HTR-8/SVneo (cell line): ENCODE results near the gene ACSL3.
A peak's percentile ranks its signal among the peaks of the same experiment; 100 is the strongest.
"Not testable (repeated sequence)": the region's sequence is repeated elsewhere in the genome, so short reads cannot be mapped to it uniquely, and the experiment has no call there.

Experiments used
- DNase-seq: peaks from one replicate; pipeline ENCODE4 v3.0.0; 2011; ENCODE audit warnings: low spot score, mixed read lengths; ENCODE audit not compliant: insufficient read length
- FAIRE-seq: peaks from 2 replicates; lab custom pipeline; 2011; peaks lifted over from hg19 to GRCh38; lab: Jason Lieb, UNC

The ACSL3 gene

DNA sequence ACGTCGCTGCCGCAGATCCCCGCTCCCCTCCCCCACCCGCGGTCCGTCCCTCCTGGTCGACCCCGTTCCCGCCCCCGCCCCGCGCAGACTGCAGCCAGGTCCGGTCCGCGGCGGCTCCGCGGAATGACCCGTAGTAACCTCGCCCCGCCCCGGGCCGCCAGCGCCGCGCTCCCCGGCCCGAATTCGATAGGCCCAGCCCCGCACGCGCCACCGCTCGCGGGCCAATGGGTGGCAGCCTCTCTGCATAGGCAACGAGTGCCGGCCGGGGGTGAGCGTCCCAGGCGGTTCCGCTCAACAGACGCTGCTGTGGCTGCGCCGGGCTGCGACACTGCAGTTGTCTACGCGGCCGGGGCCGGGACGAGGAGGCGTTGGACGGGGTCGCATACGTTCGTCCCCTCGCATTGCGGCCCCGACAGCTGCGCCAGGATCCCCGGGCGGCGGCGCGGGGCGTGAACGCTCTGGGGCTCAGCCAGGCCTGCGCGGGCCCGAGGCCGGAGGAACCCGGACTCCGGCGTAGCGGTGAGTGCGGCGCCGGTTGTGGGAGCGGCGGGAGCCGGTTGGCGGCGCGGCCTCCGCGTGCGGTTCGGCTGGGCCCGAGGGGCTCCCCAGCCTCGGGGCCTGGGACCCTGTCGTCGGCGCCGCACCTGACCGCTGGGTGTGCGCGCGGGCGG is at the start of gene ACSL3:
TSS of gene ACSL3 (plus strand) at position 297 of the 671 bp plus-strand sequence. CDS start 47,737 bp downstream, outside the sequence.
- FAIRE-seq, result peak; percentile 97
- peak; percentile 84 for DNase-seq

DNA sequence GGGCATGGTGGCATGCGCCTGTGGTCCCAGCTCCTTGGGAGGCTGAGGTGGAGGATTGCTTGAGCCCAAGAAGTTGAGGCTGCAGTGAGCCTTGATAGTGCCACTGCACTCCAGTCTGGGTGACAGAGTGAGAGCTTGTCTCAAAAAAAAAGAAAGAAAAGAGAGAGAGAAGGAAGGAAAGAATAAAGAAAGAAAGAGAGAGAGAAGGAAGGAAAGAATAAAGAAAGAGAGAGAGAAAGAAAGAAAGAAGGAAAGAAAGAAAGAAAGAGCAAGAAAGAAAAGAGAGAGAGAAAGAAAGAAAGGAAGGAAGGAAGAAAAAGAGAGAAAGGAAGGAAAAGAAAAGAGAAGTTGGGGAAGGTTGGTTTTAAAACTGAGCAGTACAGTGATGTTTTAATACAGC is 49.0 kb upstream of the ACSL3 start:
- FAIRE-seq (no peak), DNase-seq (no peak)

GRCh38 chr2:222813177-222813843 is 47.5 kb upstream of the ACSL3 start:
- FAIRE-seq, result no peak
- DNase-seq, result no peak

DNA sequence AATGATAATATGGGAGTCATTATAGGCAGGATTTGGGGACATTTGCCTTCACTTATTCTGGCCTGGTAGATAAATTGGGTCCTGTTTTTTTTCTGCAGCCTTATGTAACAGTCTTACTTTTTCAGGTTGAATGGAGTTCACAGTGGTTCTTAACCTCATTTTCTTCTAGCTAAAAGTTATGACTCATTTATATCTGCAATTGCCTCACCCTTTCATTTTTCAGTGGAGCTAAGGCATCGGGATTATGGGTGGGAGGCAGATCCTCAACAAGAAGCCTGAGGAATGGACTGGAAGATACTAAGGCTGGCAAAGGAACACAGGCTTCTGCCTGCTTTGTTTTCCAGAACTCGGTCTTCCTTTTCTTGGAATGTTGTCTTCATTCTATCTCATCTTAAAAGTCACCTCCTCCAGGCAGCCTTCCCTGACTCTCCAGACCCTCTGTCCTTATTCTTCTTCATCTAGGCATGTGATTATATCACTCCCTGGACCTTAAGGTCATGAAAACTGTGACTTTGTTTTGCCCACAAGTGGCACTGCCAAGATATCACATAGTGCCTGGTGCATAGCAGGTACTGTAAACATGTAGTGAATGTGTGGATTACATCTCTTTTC is 41.0 kb upstream of the ACSL3 start:
- DNase-seq, result peak; percentile 20
- no peak for FAIRE-seq

GRCh38 chr2:222823183-222823930 is 37.5 kb upstream of the ACSL3 start:
- no peak for FAIRE-seq

GRCh38 chr2:222825031-222825430 is 35.8 kb upstream of the ACSL3 start:
- DNase-seq (no peak), FAIRE-seq (no peak)

More at GRCh38 chr2:222823183-222823930, 37.5 kb upstream of the ACSL3 start:
- DNase-seq, result no peak

- FAIRE-seq (no peak), DNase-seq (no peak)
Observed at GRCh38 chr2:222827417-222827816, 33.4 kb upstream of the ACSL3 start.

DNA sequence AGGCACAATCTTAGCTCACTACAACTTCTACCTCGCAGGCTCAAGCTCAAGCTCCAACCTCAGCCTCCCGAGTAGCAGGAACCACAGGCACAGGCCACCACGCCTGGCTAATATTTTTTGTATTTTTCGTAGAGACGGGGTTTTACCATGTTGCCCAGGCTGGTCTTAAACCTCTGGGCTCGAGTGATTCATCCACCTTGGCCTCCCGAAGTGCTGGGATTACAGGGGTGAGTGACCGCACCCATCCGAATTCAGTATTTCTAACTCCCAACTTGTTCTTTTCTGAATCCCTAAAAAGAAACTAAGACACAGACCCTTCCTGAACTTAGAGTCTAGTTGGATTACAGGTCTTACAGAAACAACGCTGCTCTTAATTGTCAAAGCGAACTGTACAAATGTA is 32.3 kb upstream of the ACSL3 start:
- DNase-seq (no peak), FAIRE-seq (no peak)

- DNase-seq (no peak), FAIRE-seq (no peak)
Observed at GRCh38 chr2:222830164-222830563, 30.7 kb upstream of the ACSL3 start.

DNA sequence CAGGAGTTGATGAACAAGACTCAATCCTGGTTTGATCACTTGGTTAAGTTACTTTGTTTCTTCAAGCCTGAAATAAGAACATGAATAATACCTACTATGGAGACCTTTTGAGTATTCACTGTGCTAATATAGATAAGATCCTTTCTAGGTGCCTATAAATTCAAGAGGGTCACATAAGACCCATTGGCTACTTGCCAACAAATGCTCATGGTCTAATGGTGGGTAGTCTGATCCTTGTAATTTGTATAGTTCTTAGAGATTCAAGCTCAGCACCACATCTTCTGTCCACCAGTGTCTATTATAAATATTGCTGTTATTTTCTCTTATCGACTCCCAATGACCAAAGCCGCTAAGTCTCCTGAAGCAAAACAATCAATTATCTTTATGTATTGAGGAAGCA is 27.4 kb upstream of the ACSL3 start:
- FAIRE-seq, result no peak
- no peak for DNase-seq

- DNase-seq (no peak), FAIRE-seq (no peak)
Observed at GRCh38 chr2:222835143-222835822, 25.6 kb upstream of the ACSL3 start.

DNA sequence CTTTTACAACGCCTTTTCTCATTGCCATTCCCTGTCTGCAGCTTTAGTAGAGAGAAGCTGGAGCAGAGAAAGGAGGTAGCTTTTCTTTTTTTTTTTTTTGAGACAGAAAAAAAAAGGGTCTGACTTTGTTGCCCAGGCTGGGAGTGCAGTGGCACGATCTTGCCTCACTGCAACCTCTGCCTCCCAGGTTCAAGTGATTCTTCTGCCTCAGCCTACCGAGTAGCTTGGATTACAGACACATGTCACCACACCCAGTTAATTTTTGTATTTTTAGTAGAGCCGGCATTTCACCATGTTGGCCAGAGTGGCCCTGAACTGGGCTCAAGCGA is 25.0 kb upstream of the ACSL3 start:
- DNase-seq, result no peak
- no peak for FAIRE-seq

DNA sequence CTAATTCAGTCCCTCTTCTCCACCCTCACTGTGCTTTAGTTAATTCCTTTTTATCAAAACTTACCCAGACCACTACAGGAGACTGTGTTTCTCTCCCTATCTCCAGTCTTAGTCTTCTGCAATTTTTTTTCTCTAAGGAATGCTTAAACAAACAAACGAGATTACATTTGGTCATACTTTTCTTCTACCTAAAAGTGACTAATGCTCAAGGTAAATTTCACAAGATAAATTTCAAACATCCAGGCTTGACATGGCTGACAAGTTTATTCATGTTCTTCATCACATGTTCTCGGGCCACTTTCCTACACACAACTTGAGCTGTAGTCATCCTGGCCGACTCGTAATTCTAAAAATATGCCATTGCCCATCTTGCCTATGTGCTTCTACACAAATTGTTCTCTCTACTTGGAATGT is 23.2 kb upstream of the ACSL3 start:
- FAIRE-seq (no peak), DNase-seq (peak; percentile 33)

DNA sequence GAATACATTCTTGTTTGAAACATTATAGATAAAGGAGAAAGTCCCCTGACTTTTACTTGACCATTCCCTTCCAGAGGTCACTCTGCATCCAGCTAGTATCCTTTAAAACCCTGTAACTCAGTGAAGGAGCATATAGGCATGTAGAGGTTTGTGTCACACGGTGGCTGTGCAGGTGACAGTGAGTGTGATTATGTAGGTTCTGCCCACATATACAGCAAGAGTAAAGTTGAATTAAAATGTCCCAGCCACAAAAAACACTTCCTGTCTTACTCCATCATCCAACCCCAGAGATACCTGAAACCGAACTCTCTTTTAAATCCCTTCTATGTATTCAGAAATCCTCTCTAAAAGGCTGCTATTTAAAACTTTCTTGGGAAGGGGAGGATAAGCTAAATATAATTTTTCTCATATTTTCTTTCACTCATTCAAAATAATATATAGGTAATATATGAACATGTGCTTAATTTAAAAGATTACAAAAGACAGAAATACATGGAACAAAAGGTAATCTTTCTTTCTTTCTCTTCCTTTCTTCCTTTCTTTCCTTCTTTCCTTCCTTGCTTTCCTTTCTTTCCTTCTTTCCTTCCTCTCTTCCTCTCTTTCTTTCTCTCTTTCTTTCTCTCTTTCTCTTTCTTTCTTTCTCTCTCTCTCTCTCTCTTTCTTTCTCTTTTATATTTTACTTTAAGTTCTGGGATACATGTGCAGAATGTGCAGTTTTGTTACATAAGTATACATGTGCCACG is 20.6 kb upstream of the ACSL3 start:
- peak; percentile 31 for FAIRE-seq

GRCh38 chr2:222842491-222843174 is 18.2 kb upstream of the ACSL3 start:
- DNase-seq (no peak), FAIRE-seq (no peak)

More for the DNA sequence above, 20.6 kb upstream of the ACSL3 start:
- no peak for DNase-seq

DNA sequence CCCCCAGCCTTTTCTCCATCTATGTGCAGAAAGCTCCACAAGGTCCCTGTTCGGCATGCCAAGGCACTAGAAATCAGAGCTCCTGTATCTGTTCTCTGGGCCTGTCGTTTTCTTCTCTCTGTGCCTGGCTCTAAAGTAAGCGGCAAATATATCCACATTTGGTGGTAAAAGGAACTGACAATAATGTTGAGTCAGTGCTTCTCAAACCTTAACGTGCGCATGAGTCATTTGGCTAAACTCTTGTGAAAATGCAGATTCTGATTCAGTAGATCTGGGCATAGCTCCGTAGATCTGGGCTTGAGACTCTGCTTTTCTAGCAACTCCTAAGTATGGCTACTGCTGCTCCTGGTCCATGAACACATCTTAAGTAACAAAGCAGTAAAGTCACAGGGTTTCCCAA is 16.5 kb upstream of the ACSL3 start:
- DNase-seq, result no peak
- no peak for FAIRE-seq

- not testable (repeated sequence) for FAIRE-seq, DNase-seq
Observed at GRCh38 chr2:222845314-222845713, 15.5 kb upstream of the ACSL3 start.

DNA sequence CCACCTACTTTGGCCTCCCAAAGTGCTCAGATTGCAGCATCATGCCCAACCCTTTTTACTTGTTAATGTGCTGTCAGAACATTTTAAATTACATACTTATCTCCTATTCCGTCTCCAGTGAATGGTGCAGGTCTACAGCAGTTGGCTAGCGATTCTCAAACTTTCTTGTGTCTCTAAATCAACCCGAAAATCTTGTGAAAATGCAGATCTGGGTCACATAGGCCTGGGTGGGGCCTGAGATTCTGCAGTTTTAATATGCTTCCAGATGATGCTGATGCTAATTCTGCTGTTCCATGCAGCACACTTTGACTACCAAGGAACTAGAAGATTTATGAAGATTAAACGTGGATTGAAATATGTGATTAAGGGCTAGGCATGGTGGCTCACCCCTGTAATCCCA is 14.8 kb upstream of the ACSL3 start:
- no peak for FAIRE-seq
- no peak for DNase-seq

DNA sequence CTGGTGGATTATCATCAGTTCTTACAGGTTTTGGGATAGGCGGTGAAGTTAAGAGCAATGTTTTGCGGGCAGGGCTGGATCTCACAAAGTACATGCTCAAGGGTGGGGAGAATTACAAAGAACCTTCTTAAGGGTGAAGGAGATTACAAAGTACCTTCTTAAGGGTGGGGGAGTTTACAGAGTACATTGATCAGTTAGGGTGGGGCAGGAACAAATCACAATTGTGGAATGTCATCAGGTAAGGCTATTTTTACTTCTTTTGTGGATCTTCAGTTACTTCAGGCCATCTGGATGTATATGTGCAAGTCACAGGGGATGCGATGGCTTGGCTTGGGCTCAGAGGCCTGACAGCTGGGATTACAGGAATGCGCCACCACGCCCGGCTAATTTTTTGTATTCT is 12.8 kb upstream of the ACSL3 start:
- not testable (repeated sequence) for DNase-seq, FAIRE-seq
